Measurements from ENCODE around the gene ADIG.

Gene ADIG

GRCh38 chr20:38635721-38636288 lies 54.8 kb downstream of the ADIG start:
- no peak for DNase-seq
